ENCODE data around the gene SEPTIN12.

GRCh38 chr16:4737545-4737944 lies 50.6 kb downstream of the SEPTIN12 start:
- no peak for TF ChIP-seq CTCF (IDR thresholded peaks at IDR 0.05)
- TF ChIP-seq POLR2A (IDR thresholded peaks at IDR 0.05): no peak
